Hindlimb muscle (tissue), 1 donor: ENCODE measurements around the gene HMCES. TPM values are rescaled to one million over a fixed set of nuclear protein-coding genes. Genes with fewer than 3 reads are reported as not detected.
A peak's percentile ranks its signal among the peaks of the same experiment; 100 is the strongest.
"Not testable (repeated sequence)": the region's sequence is repeated elsewhere in the genome, so short reads cannot be mapped to it uniquely, and the experiment has no call there.

Experiments
- DNase-seq: peaks from one replicate; pipeline ENCODE4 v3.0.0-alpha.2; 2013
- polyA plus RNA-seq: library from polyadenylated mRNA; unstranded; fragments of 120-200 nt; gene quantifications from one replicate; pipeline ENCODE4 v1.2.1, GENCODE V29; 2013; ENCODE audit not compliant: insufficient read length

HMCES gene
- polyA plus RNA-seq, 1 donor: 23.5 TPM

- DNase-seq: no peak
Measured at GRCh38 chr3:129257609-129258008, 21.1 kb upstream of the HMCES start.

GRCh38 chr3:129259612-129260477 is 18.8 kb upstream of the HMCES start:
- DNase-seq: no peak

GRCh38 chr3:129260606-129261005 is 18.1 kb upstream of the HMCES start:
- no peak for DNase-seq

GRCh38 chr3:129261894-129262293 is 16.8 kb upstream of the HMCES start:
- no peak for DNase-seq

GRCh38 chr3:129263161-129263910 is 15.3 kb upstream of the HMCES start:
- no peak for DNase-seq

- DNase-seq: not testable (repeated sequence)
Measured at GRCh38 chr3:129264994-129265393, 13.7 kb upstream of the HMCES start.

GRCh38 chr3:129266651-129267050 is 12.0 kb upstream of the HMCES start:
- DNase-seq: no peak

GRCh38 chr3:129268396-129268795 is 10.3 kb upstream of the HMCES start:
- DNase-seq: no peak

- no peak for DNase-seq
Measured at GRCh38 chr3:129271674-129272073, 7.0 kb upstream of the HMCES start.

GRCh38 chr3:129276385-129276784 is 2.3 kb upstream of the HMCES start:
- DNase-seq: no peak

GRCh38 chr3:129277829-129278271 is 820 bp upstream of the HMCES start:
- peak; percentile 14 for DNase-seq

GRCh38 chr3:129278966-129279906 is 566 bp downstream of the HMCES start:
- DNase-seq: peak; percentile 26

- DNase-seq: no peak
Measured at GRCh38 chr3:129280183-129280582, 1.5 kb downstream of the HMCES start.

- no peak for DNase-seq
Measured at GRCh38 chr3:129281726-129282125, 3.1 kb downstream of the HMCES start.

GRCh38 chr3:129282727-129283327 is 4.2 kb downstream of the HMCES start:
- DNase-seq: no peak

GRCh38 chr3:129286081-129286480 is 7.4 kb downstream of the HMCES start:
- no peak for DNase-seq

- DNase-seq: no peak
Measured at GRCh38 chr3:129288446-129288845, 9.8 kb downstream of the HMCES start.

GRCh38 chr3:129289201-129289921 is 10.7 kb downstream of the HMCES start:
- DNase-seq: no peak

- no peak for DNase-seq
Measured at GRCh38 chr3:129291236-129291886, 12.7 kb downstream of the HMCES start.

GRCh38 chr3:129295286-129295685 is 16.6 kb downstream of the HMCES start:
- DNase-seq: no peak
